ENCODE measurements around the gene RGS3.

RGS3 gene

DNA sequence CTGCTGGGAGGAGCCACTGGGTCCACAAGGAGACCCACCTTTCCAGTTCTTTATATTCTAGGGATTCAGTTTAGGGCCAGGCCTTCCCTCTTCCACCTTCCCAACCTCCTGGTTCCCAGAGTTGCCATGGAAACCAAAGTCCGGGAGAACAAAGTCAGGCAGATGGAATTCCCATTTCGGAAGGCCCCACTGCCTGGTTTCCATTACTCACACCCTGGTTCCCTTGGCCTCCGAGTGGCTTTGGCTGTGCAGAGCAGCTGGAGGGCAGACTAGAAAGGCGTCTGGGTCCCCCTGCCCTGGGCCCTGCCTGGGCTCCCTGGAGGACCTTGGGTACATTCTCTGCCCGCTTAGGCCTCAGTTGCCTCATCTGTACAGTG lies 136.1 kb downstream of the RGS3 start:
- no peak for TF ChIP-seq CTCF (conservative IDR thresholded peaks at IDR 0.05; ENCODE audit: control insufficient read depth, insufficient read depth, low read depth, low read length)
- peak; percentile 93 for DNase-seq (ENCODE audit: low read depth)
- no peak overlapping the region for H3K4me3 ChIP-seq (ENCODE audit: control insufficient read depth, low read depth, low read length)

GRCh38 chr9:113600023-113600823 lies 136.7 kb downstream of the RGS3 start:
- TF ChIP-seq CTCF (conservative IDR thresholded peaks at IDR 0.05; ENCODE audit: control insufficient read depth, insufficient read depth, low read depth, low read length): no peak
- DNase-seq (ENCODE audit: low read depth): peak; percentile 81
- H3K4me3 ChIP-seq (ENCODE audit: control insufficient read depth, low read depth, low read length): no peak overlapping the region

DNA sequence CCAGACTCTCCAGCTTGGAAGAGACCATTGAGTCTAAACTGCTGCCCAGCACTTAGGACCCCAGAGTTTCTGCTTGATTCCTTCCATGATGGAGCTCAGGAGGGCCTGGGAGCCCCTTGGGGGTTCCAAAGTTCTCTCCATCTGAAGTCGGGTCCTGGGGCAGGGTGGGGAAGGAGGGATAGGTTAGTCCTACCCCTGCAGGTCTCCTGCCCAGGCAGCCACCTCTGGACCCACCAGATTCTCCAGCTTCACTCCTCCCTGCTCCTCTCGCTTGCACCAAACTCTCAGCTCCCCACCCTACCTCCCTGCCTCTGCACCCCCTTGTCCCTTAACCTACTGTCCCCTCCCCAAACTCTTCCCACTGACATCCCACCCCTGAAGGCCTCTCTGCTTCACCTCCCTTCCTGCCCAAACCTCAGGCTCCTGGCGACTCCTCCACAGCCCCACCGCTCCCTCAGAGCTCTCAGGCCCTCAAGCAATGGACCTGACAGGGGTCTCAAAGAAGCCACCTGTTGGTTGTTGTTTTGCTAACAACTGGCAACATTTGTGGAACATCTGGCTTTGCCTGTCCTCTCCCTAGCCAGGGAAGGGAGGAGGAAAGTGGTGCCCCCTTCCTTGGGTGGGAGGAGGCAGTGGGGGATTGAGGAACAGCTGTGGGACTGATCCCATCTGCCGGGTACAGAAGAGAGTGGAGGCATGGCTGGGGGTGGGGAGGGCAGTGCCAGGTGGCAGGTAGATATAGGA lies 137.5 kb downstream of the RGS3 start:
- H3K4me3 ChIP-seq (ENCODE audit: control insufficient read depth, low read depth, low read length): no peak overlapping the region
- no peak for TF ChIP-seq CTCF (conservative IDR thresholded peaks at IDR 0.05; ENCODE audit: control insufficient read depth, insufficient read depth, low read depth, low read length)
- no peak for DNase-seq (ENCODE audit: low read depth)

DNA sequence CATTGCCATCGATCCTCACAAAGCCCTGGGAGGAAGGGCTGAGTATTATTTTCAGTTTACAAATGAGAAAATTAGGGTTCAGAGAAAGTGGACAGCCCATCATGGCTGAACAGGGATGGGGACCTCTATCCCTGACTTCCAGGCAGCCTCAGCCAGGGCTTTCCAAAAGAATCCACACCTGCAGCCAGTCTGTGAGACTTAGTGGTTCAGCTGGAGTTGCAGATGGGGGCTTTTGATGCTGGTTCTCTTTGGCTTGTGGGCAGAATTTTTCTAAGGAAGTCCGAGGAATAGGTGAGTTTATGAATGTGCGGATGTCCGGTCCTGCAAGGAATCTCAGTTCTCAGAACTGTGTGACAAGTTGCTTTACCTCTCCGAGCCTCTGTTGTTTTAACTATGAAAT lies 138.1 kb downstream of the RGS3 start:
- no peak overlapping the region for H3K4me3 ChIP-seq (ENCODE audit: control insufficient read depth, low read depth, low read length)
- no peak for TF ChIP-seq CTCF (conservative IDR thresholded peaks at IDR 0.05; ENCODE audit: control insufficient read depth, insufficient read depth, low read depth, low read length)
- DNase-seq (ENCODE audit: low read depth): no peak

GRCh38 chr9:113602126-113603047 lies 138.9 kb downstream of the RGS3 start:
- H3K4me3 ChIP-seq (ENCODE audit: control insufficient read depth, low read depth, low read length): no peak overlapping the region
- DNase-seq (ENCODE audit: low read depth): peak; percentile 90
- TF ChIP-seq CTCF (conservative IDR thresholded peaks at IDR 0.05; ENCODE audit: control insufficient read depth, insufficient read depth, low read depth, low read length): no peak

- H3K4me3 ChIP-seq (ENCODE audit: control insufficient read depth, low read depth, low read length): no peak overlapping the region
- no peak for TF ChIP-seq CTCF (conservative IDR thresholded peaks at IDR 0.05; ENCODE audit: control insufficient read depth, insufficient read depth, low read depth, low read length)
- DNase-seq (ENCODE audit: low read depth): no peak
Observed at GRCh38 chr9:113603048-113603375, 139.5 kb downstream of the RGS3 start.
